NCI-H1105 (cell line): ENCODE data around the gene HSDL2.
A peak's percentile ranks its signal among the peaks of the same experiment; 100 is the strongest.
"Not testable (repeated sequence)": the region's sequence is repeated elsewhere in the genome, so short reads cannot be mapped to it uniquely, and the experiment has no call there.

Experiments
- DNase-seq: peaks from one replicate; lab custom pipeline; 2025; lab: John Stamatoyannopoulos, UW

Gene HSDL2

DNA sequence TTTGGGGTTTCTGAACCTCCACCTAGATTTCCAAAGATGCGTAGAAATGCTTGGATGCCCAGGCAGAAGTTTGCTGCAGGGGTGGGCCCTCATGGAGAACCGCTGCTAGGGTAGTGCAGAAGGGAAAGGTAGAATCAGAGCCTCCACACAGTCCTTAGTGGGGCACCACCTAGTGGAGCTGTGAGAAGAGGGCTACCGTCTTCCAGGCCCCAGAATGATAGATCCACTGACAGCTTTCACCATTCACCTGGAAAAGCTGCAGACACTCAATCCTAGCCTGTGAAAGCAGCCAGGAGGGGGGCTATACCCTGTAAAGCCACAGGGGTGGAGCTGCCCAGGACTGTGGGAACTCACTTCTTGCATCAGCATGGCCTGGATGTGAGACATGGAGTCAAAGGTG is 13.3 kb upstream of the HSDL2 start:
- no peak for DNase-seq

DNA sequence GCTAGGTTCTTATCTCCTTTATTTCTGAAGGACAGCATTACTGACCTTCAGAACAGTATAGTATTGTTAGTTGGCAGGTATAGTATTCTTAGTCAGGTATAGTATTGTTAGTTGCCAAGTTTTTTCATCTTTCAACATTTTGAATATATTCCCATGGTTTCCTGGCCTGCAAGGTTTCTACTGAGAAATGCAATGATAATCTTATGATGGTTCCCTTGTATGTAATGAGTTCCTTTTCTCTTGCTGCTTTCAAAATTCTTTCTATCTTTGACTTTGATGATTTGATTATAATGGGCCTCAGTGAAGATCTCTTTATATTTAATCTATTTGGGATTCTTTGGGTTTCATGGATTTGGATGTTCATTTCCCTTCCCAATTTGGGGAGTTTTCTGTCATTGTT is 12.4 kb upstream of the HSDL2 start:
- no peak for DNase-seq

DNA sequence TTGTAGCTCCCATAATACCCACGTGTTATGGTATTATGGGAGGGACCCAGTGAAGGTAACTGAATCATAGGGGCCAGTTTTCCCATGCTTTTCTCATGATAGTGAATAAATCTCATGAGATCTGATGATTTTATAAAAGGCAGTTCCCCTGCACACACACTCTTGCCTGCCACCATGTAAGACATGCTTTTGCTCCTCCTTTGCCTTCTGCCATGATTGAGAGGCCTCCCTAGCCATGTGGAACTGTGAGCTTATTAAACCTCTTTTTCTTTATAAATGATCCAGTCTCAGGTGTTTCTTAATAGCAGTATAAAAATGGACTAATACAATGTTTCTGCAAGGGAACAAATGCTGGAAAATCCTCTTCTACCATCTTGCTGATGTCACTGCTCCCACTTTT is 10.1 kb upstream of the HSDL2 start:
- no peak for DNase-seq

DNA sequence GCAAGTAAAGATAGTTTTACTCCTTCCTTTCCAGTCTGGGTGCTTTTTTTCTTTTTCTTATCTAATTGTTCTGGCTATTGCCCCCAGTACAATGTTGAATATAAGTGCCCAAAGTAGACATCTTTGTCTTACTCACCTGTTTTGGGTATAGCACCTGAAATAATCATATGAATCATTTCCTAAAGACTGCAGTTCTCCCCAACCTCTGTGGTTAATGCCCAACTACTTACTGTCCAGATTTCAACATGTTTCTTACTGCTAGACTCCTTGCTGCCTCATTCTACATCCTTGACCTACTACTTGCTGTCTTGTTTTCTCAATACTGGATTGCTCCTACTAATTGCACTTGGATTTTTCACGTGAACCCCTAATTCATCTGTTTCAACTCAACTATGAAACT is 8.8 kb upstream of the HSDL2 start:
- no peak for DNase-seq

DNA sequence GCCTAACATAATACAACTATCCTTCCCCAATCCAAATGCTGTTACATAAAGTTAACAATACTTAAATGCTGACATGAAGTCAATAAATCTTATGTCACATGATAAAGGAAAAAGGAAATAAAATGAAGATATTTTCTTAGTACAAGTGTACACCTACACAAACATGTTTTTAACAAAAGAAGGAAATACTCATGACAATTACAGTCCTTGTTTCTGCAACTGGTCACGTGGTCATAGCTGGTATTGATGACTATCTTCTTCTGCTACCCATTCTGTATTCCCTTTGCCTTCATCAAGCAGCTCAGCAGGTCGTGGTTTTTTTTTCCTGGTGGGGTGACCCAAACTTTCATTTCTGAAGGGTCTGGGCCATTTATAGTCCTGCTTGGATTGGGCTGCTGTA is 6.2 kb upstream of the HSDL2 start:
- DNase-seq: not testable (repeated sequence)

DNA sequence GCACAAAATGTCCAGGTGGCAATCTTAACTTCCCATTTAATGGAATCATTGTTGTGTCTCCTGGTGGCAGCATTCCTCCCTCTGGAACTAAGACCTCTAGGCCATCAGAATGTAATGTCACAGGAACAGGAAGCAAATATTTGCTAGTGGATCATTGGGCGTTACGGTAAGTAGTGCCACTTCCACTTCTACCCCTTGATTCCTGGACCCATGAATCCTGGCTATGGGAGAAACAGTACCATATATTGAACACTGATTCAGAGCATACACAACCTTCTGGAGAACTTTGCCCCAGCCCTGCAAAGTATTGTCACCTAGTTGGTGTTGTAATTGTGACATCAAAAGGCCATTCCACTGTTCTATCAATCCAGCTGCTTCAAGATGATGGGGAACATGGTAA is 5.7 kb upstream of the HSDL2 start:
- DNase-seq: not testable (repeated sequence)

DNA sequence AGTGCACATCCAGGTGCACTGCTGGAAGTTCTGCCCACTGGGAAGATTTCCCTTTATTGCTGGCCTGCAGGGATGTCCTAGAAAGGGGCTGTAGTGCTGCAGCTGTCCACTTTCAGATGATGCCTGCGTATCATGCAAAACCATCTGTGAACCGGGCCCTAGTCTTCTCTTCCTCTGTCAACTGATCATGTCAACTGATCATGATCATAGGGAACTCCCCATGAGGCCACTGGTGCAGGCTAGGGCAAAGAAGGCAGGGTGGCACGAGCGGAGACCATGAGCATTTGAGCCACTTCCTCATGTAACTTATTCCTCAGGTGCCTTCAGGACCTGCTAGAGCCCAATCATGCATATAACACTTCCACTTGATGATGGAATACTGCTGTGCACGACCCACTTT is 4.5 kb upstream of the HSDL2 start:
- no peak for DNase-seq

DNA sequence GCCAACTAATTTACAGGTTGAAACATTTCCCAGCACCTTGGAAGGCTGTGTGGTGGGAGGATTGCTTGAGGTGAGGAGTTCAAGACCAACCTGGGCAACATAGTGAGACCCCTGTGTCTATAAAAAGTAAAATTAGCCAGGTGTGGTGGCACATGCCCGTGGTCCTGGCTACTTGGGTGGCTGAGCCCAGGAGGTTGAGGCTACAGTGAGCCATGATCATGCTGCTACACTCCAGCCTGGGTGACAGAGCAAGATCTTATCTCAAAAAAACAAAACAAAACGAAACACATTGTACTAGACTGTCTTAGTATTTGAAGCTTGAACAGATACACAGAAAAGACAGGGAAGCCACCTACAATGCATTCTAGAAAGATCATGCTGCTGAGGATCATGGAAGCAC is 2.8 kb upstream of the HSDL2 start:
- DNase-seq: no peak

DNA sequence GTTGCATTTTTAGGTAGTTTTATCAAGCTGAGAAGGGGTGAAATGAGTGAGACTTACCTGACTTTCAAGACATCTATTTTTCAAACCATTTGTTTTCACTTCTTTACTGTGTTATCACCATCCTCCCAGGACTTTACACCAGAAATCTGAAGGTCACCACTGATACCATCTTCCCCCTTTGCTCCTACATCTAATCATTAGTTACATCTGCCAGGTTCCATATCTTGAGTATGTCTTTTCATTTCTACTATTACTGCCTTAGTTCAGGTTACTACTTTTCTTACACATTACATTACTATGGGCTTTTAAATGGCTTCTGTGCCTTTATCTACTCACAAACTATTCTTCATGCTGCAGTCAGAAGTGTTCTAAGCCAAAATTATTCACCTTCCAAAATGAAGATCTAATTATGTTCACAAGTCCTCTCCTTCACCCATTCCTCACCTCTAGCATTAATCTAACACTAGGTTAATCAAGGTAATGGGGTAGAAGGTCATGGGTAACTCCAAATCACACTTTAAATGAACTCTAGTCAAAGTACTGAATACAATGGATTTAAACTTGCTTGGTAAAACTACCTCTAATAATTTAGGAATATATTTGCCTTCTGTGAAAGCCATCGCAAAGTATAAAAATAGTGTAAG is 2.1 kb upstream of the HSDL2 start:
- DNase-seq: no peak

DNA sequence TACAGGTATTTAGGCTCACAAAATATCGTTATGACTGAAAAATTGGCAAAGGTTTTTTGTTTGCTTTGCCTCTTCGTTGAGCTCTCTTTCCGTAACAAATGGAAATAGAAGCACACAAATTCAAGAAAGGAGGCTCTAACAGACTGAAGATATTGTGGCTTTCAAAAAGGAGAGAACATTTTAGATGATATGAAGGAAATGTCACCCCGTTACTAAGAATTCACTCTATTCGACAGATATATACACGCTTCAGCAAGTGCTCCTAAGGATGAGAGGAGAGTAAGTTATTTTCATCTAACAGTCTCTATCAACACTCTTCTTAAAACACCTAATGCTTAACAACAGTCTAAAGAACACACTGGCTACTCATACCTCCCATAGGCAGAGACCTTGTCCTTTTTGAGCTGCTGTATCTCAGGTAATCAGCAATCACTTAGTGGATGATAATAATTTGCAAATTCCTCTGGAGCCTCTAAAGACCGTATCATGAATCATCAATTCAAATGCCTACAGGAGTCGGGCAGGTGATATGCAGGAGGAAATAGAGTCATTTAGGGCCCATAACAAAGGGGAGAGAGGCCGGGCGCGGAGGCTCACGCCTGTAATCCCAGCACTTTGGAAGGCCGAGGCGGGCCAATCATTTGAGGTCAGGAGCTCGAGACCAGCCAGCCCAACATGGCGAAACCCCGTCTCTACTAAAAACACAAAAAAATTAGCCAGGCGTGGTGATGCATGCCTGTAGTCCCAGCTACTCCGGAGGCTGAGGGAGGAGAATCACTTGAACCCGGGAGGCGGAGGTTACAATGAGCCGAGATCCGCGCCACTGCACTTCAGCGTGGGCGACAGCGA is 1.4 kb upstream of the HSDL2 start:
- DNase-seq: no peak

DNA sequence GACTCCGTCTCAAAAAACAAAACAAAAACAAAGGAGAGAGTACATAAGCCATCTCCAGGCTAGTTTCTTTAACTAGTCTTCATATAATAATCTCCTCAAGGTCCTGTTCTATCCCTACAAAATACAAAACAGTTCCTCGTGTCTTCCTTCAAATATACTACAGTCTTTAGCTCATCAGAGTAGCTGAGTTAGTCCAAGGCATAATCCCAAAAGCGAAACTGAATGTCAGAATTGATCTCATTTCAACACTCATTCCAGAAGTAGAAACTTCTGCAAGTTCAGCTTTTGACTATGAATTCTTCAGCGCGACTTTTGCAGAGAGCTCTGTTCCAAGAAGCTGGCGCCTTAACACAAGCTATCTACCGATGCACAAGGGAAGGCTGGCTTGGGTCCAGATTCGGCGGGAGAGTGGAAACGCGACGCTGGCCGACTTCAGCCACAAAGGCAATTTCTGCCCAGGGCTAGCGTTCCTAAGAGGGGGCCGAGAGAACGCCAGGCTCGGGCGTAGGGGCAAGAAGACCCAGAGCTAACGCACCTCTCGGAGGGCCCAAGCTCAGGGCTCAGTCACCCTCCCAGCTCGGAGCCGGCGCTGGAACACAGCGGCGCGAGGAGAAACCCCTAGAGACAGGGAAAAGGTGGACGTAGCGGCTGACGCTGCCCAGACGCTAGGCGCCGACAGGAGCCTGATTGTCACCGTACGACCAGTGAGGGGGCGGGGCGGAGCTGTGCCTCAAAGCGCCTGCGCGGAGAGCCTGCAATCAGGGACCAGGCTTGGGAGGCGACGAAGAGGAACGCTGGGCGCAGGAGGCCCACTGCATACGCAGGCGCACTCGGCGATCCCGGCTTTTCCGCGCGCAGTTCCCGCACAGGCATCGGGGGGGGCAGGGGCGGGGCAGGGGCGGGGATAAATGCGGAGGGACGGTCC is 469 bp upstream of the HSDL2 start:
- peak; percentile 97 for DNase-seq

DNA sequence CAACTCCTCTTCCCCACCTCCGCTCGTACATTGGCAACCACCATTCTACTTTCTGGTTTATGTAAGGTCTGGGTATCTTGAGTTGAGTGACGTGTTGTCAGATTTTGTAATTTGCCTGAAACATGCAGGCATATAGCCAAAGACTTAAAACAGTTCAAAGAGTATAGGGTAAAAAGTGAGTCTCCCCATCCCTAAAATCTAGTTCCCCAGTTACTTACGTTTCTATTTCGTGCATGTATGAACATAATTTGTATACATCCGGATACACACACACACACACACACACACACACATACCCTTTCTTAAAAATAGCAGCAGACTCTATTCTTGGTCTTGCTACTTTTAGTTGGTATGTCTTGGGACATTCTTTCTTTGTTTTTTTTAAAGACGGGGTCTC is 915 bp downstream of the HSDL2 start:
- DNase-seq: no peak

DNA sequence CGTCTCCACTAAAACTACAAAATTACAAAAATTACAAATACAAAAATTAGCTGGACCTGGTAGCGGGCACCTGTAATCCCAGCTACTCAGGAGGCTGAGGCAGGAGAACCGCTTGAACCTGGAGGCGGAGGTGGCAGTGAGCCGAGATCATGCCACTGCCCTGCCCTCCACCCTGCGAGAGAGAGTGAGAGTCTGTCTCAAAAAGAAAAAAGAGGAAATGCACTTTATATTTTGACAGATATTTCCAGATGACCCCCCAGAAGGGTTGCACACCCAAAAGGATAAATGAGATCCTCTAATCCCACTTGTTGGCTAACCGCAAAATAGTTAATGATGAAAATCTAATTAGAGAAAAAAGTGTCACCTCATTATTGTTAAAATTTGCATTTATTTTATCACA is 2.2 kb downstream of the HSDL2 start:
- no peak for DNase-seq

DNA sequence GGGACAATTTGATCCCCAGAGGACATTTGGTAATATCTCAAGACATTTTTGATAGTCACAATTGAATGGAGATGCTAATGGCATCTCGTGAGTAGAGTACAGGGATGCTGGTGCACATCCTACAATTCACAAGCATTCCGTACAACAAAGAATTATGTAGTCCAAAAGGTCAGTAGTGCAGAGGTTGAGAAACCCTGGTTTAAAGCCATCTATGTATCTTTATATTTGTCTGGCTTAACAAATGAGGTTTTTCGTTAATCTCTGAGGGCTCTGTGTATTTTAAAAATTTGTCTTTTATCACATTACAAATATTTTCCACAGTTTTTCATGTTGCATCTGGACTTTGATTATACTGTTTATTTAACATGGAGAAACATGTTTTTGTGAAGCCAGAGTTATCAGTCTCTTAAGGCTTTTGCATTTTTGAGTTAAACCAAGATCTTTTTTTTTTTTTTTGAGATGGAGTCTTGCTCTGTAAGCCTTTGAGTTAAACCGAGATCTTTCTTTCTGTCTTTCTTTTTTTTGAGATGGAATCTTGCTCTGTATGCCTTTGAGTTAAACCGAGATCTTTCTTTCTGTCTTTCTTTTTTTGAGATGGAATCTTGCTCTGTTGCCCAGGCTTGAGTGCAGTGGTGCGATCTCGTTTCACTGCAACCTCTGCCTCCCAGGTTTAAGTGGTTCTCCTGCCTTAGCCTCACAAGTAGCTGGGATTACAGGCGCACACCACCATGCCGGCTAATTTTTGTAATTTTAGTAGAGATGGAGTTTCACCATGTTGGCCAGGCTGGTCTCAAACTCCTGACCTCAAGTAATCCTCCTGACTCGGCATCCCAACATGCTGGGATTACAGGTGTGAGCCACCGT is 2.8 kb downstream of the HSDL2 start:
- no peak for DNase-seq

DNA sequence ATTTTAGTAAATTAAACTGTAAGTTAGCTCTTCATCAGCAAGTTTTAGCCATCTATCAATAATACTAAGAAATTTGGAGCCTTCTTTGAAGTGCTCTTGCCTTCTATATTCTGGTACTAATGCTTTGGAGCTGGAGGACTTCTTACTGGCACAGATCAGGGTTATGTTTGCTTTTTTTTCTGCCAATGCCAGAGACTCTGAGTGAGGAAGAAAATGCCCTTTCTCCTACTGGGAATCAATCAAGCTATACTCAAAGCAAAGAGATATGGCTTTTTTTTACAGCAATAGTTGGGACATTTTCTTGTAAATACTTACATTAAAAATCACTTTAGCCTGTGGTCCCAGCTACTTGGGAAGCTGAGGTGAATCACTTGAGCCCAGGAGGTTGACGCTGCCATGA is 4.3 kb downstream of the HSDL2 start:
- no peak for DNase-seq

DNA sequence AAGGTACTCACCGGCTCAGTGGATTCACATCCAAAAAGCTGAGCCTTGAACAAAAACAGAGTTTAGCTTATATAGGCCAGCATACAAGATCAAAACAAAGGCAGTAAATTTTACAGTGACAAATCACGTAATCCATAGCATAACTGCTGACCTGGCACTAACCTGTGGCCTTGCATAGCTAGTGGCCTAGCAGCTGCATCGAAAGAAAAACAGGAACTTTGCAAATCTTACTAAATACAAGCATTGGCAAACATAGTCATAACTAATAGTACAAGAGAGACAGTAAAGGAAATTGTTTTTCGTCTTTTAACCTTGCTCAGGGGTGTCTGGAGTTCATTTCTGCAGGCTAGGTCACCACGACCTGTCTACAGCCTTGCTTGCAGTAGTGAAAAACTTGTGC is 4.8 kb downstream of the HSDL2 start:
- no peak for DNase-seq

DNA sequence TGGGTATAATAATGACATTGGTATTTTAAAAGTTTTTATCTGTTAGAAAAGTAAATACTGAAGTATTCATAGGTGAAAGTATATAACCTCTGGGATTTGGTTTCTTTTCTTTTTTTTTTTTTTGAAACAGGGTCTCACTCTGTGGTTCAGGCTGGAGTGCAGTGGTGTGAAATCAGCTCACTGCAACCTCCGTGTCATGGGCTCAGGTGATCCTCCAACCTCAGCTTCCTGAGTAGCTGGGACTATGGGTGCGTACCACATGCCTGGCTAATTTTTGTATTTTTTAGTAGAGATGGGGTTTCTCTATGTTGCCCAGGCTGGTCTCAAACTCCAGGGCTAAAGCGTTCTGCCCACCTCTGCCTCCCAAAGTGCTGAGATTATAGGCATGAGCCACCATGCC is 7.2 kb downstream of the HSDL2 start:
- no peak for DNase-seq

DNA sequence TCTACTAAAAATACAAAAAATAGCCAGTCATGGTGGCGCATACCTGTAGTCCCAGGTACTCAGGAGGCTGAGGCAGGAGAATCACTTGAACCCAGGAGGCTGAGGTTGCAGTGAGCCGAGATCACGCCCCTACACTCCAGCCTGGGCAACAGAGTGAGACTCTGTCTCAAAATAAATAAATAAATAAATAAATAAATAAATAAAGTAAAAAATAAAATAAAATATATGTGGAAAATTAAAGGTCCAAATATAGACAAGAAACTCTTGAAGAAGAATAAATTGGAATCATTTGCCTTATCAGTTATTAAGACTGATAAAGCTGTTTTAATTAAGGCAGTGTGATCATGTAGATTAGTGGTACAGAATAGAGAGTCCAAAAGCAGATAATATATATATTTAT is 10.0 kb downstream of the HSDL2 start:
- DNase-seq: not testable (repeated sequence)

DNA sequence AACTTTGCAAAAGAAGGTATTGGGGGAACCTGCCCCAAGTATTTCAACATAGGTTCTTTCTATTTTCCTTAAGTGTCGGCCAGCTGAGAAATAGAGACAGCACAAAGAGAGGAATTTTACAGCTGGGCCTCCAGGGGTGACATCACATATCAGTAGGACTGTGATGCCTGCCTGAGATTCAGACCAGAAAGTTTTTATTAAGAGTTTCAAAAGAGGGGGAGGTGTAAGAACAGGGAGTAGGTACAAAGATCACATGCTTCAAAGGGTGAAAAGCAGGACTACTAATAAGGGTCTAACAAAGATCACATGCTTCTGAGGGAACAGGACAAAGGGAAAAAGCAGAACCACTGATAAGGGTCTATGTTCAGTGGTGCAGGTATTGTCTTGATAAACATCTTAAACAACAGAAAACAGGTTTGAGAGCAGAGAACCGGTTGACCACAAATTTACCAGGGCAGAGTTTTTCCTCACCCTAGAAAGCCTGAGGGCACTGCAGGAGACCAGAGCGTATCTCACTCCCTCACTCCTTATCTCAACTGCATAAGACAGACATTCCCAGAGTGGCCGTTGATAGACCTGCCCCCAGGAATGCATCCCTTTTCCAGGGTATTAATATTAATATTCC is 12.1 kb downstream of the HSDL2 start:
- not testable (repeated sequence) for DNase-seq

DNA sequence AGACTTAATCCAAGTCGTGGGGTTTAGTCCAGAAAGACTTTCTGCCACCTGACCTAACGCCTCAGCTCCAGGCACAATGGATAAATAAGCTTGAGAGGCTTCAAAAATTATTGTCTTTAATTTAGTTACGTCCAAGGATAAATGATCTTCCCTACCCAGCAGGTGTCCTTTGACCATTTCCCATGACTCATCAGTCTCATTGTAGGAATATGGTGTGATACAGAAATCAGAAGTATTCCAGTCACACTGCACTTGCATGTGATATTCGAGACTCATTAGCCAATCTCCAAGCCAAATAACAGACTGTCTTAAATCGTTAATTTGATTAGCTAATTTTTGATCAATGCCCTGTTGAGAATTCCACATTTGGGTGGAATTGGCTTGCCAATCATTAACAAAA is 13.2 kb downstream of the HSDL2 start:
- DNase-seq: not testable (repeated sequence)

DNA sequence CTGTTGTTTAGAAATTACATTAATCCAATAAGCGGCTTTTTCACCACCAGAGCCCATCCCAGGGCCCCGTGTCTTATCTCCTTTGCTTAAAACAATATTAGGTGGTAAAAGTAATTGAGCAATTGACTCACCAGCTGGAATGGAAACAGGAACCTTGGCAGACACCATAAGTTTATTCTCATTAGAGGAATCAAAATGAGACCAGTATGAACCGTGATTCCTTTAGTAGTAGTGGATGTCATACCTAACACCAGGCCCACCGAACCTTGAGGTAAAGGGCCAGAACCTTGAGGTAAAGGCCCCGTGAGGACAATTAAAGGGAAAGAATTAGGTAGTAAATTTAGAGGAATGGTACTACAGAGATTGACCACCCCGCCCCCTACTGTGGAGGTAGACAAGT is 16.5 kb downstream of the HSDL2 start:
- DNase-seq: no peak
